ENCODE data around the gene SCN7A. TPM values are rescaled to one million over a fixed set of nuclear protein-coding genes. Genes with fewer than 3 reads are reported as not detected.
"Not testable (repeated sequence)": the region's sequence is repeated elsewhere in the genome, so short reads cannot be mapped to it uniquely, and the experiment has no call there.

Gene SCN7A
- total RNA-seq, 1 experiment from 2014 or later: not detected

GRCh38 chr2:166361351-166362153 lies 132.5 kb downstream of the SCN7A start:
- intact Hi-C loops (cut with micrococcal nuclease; ENCODE audit: unreplicated experiment): no loop called here
- Histone ChIP-seq H3K9me3 (ENCODE audit: low read depth, low read length, poor library complexity, severe bottlenecking) (no peaks in the 10 kb centered on the region), H3K27me3 (replicated peaks; ENCODE audit: insufficient read depth, low read depth, low read length, poor library complexity) (no peaks in the 10 kb centered on the region), H3K36me3 (ENCODE audit: insufficient read depth, low read length, poor library complexity, severe bottlenecking) (no peaks in the 10 kb centered on the region), H3K4me3 (ENCODE audit: low read depth, low read length, poor library complexity, severe bottlenecking) (no peak overlapping the region), H3K4me1 (ENCODE audit: insufficient read depth, low read length, poor library complexity, severe bottlenecking) (peaks cover 22% of the 10 kb centered on the region), H3K27ac (ENCODE audit: low read depth, low read length, poor library complexity, severe bottlenecking) (peak overlapping the region; percentile 65)
- ChIA-PET POLR2A (ENCODE audit: low non-redundant PET) (interaction anchor here (0.7 kb wide), 1 partner anchor 1345 kb away, joined by 3 read pairs; no protein-coding TSS in a partner anchor), CTCF (interaction anchor here (0.6 to 1.4 kb wide), 4 partner anchors 14 to 180 kb away, joined by 3 to 4 read pairs (median 3); no protein-coding TSS in a partner anchor)
- DNase-seq (ENCODE audit: low spot score): peak; percentile 78
- no TSS peak for BruUV-seq (replicated peaks)
- TF ChIP-seq, protein P1, sequence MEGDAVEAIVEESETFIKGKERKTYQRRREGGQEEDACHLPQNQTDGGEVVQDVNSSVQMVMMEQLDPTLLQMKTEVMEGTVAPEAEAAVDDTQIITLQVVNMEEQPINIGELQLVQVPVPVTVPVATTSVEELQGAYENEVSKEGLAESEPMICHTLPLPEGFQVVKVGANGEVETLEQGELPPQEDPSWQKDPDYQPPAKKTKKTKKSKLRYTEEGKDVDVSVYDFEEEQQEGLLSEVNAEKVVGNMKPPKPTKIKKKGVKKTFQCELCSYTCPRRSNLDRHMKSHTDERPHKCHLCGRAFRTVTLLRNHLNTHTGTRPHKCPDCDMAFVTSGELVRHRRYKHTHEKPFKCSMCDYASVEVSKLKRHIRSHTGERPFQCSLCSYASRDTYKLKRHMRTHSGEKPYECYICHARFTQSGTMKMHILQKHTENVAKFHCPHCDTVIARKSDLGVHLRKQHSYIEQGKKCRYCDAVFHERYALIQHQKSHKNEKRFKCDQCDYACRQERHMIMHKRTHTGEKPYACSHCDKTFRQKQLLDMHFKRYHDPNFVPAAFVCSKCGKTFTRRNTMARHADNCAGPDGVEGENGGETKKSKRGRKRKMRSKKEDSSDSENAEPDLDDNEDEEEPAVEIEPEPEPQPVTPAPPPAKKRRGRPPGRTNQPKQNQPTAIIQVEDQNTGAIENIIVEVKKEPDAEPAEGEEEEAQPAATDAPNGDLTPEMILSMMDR (conservative IDR thresholded peaks at IDR 0.05; ENCODE audit: low read depth, low read length): peak; percentile 85
- no peak for TF ChIP-seq EZH2 (IDR thresholded peaks at IDR 0.05; ENCODE audit: borderline replicate concordance, low read depth, low read length, poor library complexity, severe bottlenecking)

GRCh38 chr2:166360906-166361305 lies 133.1 kb downstream of the SCN7A start:
- H3K36me3 ChIP-seq (ENCODE audit: insufficient read depth, low read length, poor library complexity, severe bottlenecking): no peaks in the 10 kb centered on the region
- H3K4me1 ChIP-seq (ENCODE audit: insufficient read depth, low read length, poor library complexity, severe bottlenecking): peaks cover 22% of the 10 kb centered on the region
- peak overlapping the region; percentile 3 for H3K4me3 ChIP-seq (ENCODE audit: low read depth, low read length, poor library complexity, severe bottlenecking)
- no peaks in the 10 kb centered on the region for H3K27me3 ChIP-seq (replicated peaks; ENCODE audit: insufficient read depth, low read depth, low read length, poor library complexity)
- BruUV-seq (replicated peaks): no TSS peak
- DNase-seq (ENCODE audit: low spot score): peak; percentile 70
- H3K27ac ChIP-seq (ENCODE audit: low read depth, low read length, poor library complexity, severe bottlenecking): peak overlapping the region; percentile 65
- no peak for TF ChIP-seq EZH2 (IDR thresholded peaks at IDR 0.05; ENCODE audit: borderline replicate concordance, low read depth, low read length, poor library complexity, severe bottlenecking)
- TF ChIP-seq, protein P1 (conservative IDR thresholded peaks at IDR 0.05; ENCODE audit: low read depth, low read length): no peak
- H3K9me3 ChIP-seq (ENCODE audit: low read depth, low read length, poor library complexity, severe bottlenecking): no peaks in the 10 kb centered on the region
- POLR2A ChIA-PET (ENCODE audit: low non-redundant PET): no interaction called here
- CTCF ChIA-PET: interaction anchor here (0.6 to 1.4 kb wide), 4 partner anchors 14 to 180 kb away, joined by 3 to 4 read pairs (median 3); no protein-coding TSS in a partner anchor
- intact Hi-C loops (cut with micrococcal nuclease; ENCODE audit: unreplicated experiment): no loop called here

DNA sequence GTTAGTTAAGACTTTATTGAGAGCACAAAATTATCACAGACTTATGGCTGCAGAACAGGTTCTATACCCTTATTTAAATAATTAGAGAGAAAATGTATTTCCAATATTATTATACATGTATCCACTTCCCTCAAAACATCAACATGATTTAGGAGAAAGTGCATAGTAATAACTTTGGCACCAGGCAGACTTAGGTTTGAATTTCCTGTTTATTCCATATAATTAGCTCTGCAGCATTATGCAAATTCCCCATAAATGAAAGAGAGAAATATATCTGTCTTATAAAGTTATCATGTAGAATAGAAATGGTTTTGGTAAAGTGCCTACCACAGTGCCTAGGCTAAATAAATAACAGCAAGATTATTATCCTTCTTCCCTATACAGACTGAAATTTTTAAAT lies 133.6 kb downstream of the SCN7A start:
- DNase-seq (ENCODE audit: low spot score): peak; percentile 15
- H3K27ac ChIP-seq (ENCODE audit: low read depth, low read length, poor library complexity, severe bottlenecking): peak overlapping the region; percentile 65
- no peaks in the 10 kb centered on the region for H3K9me3 ChIP-seq (ENCODE audit: low read depth, low read length, poor library complexity, severe bottlenecking)
- H3K4me1 ChIP-seq (ENCODE audit: insufficient read depth, low read length, poor library complexity, severe bottlenecking): peaks cover 22% of the 10 kb centered on the region
- no peaks in the 10 kb centered on the region for H3K27me3 ChIP-seq (replicated peaks; ENCODE audit: insufficient read depth, low read depth, low read length, poor library complexity)
- H3K36me3 ChIP-seq (ENCODE audit: insufficient read depth, low read length, poor library complexity, severe bottlenecking): no peaks in the 10 kb centered on the region
- peak overlapping the region; percentile 3 for H3K4me3 ChIP-seq (ENCODE audit: low read depth, low read length, poor library complexity, severe bottlenecking)
- POLR2A ChIA-PET (ENCODE audit: low non-redundant PET): no interaction called here
- TF ChIP-seq EZH2 (IDR thresholded peaks at IDR 0.05; ENCODE audit: borderline replicate concordance, low read depth, low read length, poor library complexity, severe bottlenecking): no peak
- TF ChIP-seq, protein P1 (conservative IDR thresholded peaks at IDR 0.05; ENCODE audit: low read depth, low read length): no peak
- BruUV-seq (replicated peaks): no TSS peak
- CTCF ChIA-PET: no interaction called here
- intact Hi-C loops (cut with micrococcal nuclease; ENCODE audit: unreplicated experiment): no loop called here

DNA sequence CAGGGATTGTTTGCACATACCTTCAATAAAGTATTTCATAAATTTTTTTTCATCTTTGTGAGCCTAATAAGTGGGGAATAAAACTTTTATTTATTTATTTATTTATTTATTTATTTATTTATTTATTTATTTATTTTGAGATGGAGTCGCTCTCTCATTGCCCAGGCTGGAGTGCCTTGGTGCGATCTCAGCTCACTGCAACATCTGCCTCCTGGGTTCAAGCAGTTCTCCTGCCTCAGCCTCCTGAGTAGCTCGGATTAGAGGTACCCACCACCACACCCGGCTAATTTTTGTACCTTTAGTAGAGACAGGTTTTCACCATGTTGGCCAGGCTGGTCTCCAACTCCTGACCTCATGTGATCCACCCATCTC lies 136.1 kb downstream of the SCN7A start:
- H3K4me3 ChIP-seq (ENCODE audit: low read depth, low read length, poor library complexity, severe bottlenecking); H3K27ac ChIP-seq (ENCODE audit: low read depth, low read length, poor library complexity, severe bottlenecking); intact Hi-C loops (cut with micrococcal nuclease; ENCODE audit: unreplicated experiment); BruUV-seq (replicated peaks); H3K27me3 ChIP-seq (replicated peaks; ENCODE audit: insufficient read depth, low read depth, low read length, poor library complexity); H3K9me3 ChIP-seq (ENCODE audit: low read depth, low read length, poor library complexity, severe bottlenecking); POLR2A ChIA-PET (ENCODE audit: low non-redundant PET); CTCF ChIA-PET; H3K36me3 ChIP-seq (ENCODE audit: insufficient read depth, low read length, poor library complexity, severe bottlenecking); DNase-seq (ENCODE audit: low spot score): not testable (repeated sequence)
- H3K4me1 ChIP-seq (ENCODE audit: insufficient read depth, low read length, poor library complexity, severe bottlenecking): peaks cover 24% of the 10 kb centered on the region
